CD4-positive, alpha-beta T cell treated with Interleukin-1 beta for 1 hour (primary cell): ENCODE results near the gene LIG3.
"Not testable (repeated sequence)": the region's sequence is repeated elsewhere in the genome, so short reads cannot be mapped to it uniquely, and the experiment has no call there.

Source experiments
- DNase-seq, 2 donors: peaks; one replicate each; pipeline ENCODE4 v3.0.0-alpha.2; 2020 to 2022

The LIG3 gene

GRCh38 chr17:34980353-34980680 lies at the start of gene LIG3:
TSS of gene LIG3 (plus strand) at chr17:34980512. CDS start at chr17:34983006, 2,494 bp downstream.
- peak; percentile 93 for DNase-seq

- DNase-seq, result not testable (repeated sequence)
These were observed 29.5 kb upstream of the LIG3 start for GRCh38 chr17:34950780-34951179.

- no peak for DNase-seq
These were observed 21.9 kb upstream of the LIG3 start for GRCh38 chr17:34958438-34958837.

GRCh38 chr17:34961093-34961911 lies 19.0 kb upstream of the LIG3 start, which contains the start of the genes CCT6B and ZNF830:
TSS of gene CCT6B (minus strand) at chr17:34961460. CDS start at chr17:34961393, 67 bp downstream.
TSS of gene ZNF830 (plus strand) at chr17:34961540. CDS start at chr17:34961567, 27 bp downstream.
- DNase-seq, result peak; percentile 92

- no peak for DNase-seq
These were observed 6.1 kb upstream of the LIG3 start for GRCh38 chr17:34974179-34974578.

GRCh38 chr17:34974794-34975785 lies 5.2 kb upstream of the LIG3 start:
- no peak for DNase-seq

- DNase-seq, result no peak
These were observed 1.2 kb upstream of the LIG3 start for GRCh38 chr17:34979153-34979552.

- DNase-seq, result no peak
These were observed 511 bp upstream of the LIG3 start for GRCh38 chr17:34979650-34980352.

- DNase-seq, result peak; percentile 74 to 76
These were observed 597 bp downstream of the LIG3 start for GRCh38 chr17:34980681-34981537.

- no peak for DNase-seq
These were observed 1.4 kb downstream of the LIG3 start for GRCh38 chr17:34981538-34982241.

GRCh38 chr17:34987232-34987631 lies 6.9 kb downstream of the LIG3 start:
- no peak for DNase-seq

GRCh38 chr17:34988644-34989043 lies 8.3 kb downstream of the LIG3 start:
- DNase-seq, result no peak

GRCh38 chr17:34989473-34989872 lies 9.2 kb downstream of the LIG3 start:
- DNase-seq, result no peak

GRCh38 chr17:34990921-34991365 lies 10.6 kb downstream of the LIG3 start:
- no peak for DNase-seq

- DNase-seq, result no peak
These were observed 11.3 kb downstream of the LIG3 start for GRCh38 chr17:34991606-34992005.

GRCh38 chr17:34993031-34993430 lies 12.7 kb downstream of the LIG3 start:
- DNase-seq, result no peak

- DNase-seq, result no peak
These were observed 16.3 kb downstream of the LIG3 start for GRCh38 chr17:34996422-34997285.

GRCh38 chr17:34997355-34997862 lies 17.1 kb downstream of the LIG3 start:
- no peak for DNase-seq

- peak; percentile 83 to 86 for DNase-seq
These were observed 17.9 kb downstream of the LIG3 start for GRCh38 chr17:34998205-34998604.

- DNase-seq, result no peak
These were observed 19.1 kb downstream of the LIG3 start for GRCh38 chr17:34999456-34999855.
